HG03103 (cell line): Measurements from ENCODE around the gene GABRE.
"Not testable (repeated sequence)": the region's sequence is repeated elsewhere in the genome, so short reads cannot be mapped to it uniquely, and the experiment has no call there.

Source experiments
- ATAC-seq: cut with Tn5 transposase; IDR thresholded peaks from one replicate; pipeline ENCODE4 v1.9.1; 2021; ENCODE audit warnings: low read depth; ENCODE audit not compliant: unreplicated experiment

Gene GABRE

DNA sequence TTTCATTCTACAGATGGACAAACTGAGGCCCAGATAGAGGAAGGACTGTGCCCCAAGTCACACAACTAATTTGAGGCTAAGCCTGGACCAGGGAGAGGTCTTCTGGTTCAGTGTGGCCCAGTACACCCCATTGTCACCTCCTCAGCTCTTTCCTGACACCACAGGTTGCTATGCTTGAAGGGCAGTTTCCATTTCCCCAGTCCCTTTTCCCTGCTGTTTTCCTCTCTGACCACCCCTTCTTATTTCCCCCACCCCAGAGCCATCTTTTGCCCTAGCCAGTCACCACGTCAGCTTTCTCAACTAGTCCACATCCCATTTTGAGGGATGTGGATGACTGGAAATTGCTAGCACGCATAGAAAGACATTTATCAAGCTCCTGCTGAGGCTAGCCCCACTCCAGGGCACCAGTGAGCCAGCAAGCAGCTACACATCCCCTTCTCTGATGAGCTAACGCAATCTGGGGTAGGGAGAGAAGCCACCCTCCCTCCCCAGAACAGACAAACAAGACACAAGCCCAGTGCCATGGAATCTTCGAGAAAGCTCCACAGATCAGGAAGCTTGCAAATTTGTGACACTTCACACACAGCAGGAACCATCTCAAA, 1.3 kb downstream of the GABRE start:
- no peak for ATAC-seq

DNA sequence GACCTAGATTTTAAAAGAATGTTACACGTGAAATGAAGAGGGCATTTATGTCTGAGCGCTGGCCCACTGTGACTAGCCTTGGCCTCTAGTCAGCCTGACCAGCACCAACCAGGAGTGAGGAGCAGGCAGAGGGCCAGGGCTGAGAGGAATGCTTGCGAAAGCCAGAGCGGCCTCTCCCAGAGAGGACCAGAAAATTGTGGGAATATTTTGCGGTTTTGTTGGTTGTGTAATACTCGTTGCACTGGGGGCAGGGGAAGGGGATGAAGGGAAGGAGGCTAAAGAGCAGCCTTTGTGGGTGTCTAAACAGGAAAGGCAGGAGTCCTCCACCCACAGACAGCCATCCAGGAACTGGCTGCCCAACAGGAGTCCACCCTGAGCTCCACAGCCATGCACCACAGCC, 3.8 kb downstream of the GABRE start:
- no peak for ATAC-seq

DNA sequence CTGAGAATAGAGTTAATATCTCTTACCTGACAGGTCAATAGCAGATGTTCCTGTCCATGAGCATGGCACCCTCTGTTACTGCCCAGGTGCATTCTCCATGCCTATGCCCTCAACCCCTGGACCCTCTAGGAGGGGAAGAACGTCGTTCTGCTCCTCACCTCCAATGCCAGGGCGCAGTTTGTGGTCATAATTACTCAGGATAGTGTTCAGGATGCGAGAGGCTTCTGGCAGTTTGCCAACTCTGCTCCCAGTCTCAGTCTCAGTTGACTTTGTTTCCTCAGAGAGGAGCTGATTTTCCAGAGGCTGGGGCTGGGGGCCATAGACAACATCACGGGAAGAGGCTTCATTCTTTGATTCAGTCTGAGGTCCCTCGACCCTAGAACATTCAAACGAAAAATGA, 4.4 kb downstream of the GABRE start:
- no peak for ATAC-seq

- ATAC-seq: no peak
These were observed 8.2 kb downstream of the GABRE start for GRCh38 chrX:151966236-151966635.

- ATAC-seq: no peak
These were observed 12.4 kb downstream of the GABRE start for GRCh38 chrX:151962034-151962433.

DNA sequence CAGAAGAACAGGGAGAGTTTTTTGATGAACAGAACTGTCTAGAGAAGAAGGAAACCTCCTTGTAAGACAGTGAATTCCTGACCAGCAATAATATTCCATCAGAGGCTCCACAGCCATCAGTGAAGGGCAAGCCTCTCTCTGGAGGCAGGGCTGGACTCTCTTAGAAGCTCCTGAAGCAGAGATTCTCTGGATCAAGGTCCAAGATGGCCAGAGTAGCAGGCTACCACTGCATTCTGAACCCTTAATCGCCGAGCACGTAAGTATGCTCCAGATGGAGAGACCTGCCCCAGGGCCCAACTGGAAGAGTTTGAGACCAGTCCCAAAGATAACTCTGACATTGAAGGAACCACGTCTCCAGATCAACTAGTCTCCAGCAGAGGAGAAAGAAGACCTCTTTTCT, 16.4 kb downstream of the GABRE start:
- ATAC-seq: no peak

DNA sequence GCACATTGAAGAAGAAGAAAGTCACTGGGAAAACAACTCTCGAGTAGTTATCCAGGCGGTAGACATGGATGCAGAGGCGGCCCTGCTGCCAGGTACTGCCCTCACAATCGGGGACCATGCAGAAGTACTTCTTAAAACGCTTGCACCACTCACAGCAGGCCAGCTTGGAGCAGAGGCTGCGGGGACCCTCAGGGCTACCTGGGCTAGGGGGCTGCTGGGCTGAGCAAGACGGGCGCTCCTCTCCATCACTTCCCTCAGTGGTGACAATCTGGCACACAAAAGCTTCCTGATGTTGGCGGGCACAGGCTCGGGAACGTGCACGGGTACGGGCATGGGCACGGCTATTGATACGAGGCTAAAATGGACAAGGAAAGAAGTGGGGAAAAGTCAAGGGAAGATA, 19.7 kb downstream of the GABRE start:
- ATAC-seq: no peak

DNA sequence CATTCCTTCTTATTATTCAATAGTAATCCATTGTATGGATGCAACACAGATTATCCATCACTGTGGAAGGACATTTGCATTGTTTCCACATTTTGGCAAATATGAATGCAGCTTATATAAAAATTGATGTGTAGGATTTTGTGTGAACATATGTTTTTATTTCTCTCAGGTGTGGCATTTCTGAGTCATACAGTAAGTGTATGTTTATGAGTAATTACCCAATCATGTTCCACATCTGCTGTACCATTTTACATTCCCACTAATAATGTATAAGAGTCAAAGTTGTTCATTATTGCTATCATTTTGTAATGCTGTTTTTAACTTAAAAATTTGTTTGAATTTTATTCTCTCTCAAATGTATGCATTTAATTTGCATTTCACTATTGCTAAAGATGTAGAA, 36.3 kb downstream of the GABRE start:
- ATAC-seq: no peak

DNA sequence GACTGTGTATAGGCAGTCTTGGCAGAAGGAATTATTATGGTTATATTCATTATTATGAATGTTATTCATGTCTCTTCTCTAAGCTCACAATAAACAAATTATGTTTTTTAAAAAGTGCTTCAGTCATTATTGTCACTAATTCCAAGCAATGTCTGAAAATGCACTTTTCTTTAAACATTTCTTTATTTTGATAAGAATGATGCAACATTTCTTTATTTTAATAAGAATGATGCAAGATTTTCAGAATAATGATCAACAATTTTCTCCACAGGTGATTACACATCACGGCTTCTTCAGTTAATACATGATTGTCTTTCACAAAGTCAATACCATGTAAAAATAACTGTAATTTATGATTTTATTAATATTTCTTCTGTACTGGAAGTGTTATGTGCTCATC, 39.1 kb downstream of the GABRE start:
- no peak for ATAC-seq

GRCh38 chrX:151929126-151929525, 45.4 kb downstream of the GABRE start:
- ATAC-seq: no peak

DNA sequence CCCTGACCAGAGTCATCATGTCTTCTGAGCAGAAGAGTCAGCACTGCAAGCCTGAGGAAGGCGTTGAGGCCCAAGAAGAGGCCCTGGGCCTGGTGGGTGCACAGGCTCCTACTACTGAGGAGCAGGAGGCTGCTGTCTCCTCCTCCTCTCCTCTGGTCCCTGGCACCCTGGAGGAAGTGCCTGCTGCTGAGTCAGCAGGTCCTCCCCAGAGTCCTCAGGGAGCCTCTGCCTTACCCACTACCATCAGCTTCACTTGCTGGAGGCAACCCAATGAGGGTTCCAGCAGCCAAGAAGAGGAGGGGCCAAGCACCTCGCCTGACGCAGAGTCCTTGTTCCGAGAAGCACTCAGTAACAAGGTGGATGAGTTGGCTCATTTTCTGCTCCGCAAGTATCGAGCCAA, 50.8 kb downstream of the GABRE start:
- no peak for ATAC-seq

GRCh38 chrX:151922692-151923091, 51.8 kb downstream of the GABRE start:
- no peak for ATAC-seq

GRCh38 chrX:151921866-151922265, 52.6 kb downstream of the GABRE start:
- no peak for ATAC-seq

- ATAC-seq: no peak
These were observed 53.2 kb downstream of the GABRE start for GRCh38 chrX:151921292-151921691.

- no peak for ATAC-seq
These were observed 53.9 kb downstream of the GABRE start for GRCh38 chrX:151920530-151920929.

- ATAC-seq: no peak
These were observed 54.4 kb downstream of the GABRE start for GRCh38 chrX:151920101-151920500.

DNA sequence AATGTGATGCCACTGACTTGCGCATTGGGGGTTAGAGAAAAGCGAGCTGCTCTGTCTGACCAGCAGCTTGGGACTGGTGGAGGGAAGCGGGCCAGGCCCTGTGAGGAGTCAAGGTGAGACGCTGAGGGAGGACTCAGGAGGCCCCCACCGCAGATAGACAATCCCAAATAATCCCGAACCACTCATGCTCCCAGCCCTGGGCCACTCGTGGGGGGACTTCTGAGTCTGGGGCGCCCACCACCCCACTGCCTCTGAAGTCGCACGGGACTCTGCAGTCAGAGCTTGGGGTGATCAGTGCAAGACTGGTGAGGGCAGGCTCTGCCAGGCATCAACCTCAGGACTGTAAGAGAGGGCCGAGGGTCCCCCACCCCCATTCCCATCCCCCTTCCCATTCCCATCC, 54.9 kb downstream of the GABRE start:
- ATAC-seq: no peak

GRCh38 chrX:151918736-151919135, 55.7 kb downstream of the GABRE start:
- ATAC-seq: not testable (repeated sequence)

- no peak for ATAC-seq
These were observed 61.7 kb downstream of the GABRE start, which contains the start of gene MAGEA4 for GRCh38 chrX:151912780-151913179. TSS of gene MAGEA4 (plus strand) at chrX:151912889. CDS start at chrX:151923665, 10,776 bp downstream.

GRCh38 chrX:151912221-151912620, 62.3 kb downstream of the GABRE start:
- ATAC-seq: no peak

GRCh38 chrX:151904989-151905388, 69.5 kb downstream of the GABRE start:
- no peak for ATAC-seq
